Cardiac ventricle fibroblast (primary cell): ENCODE measurements around the gene GPX4. TPM values are rescaled to one million over a fixed set of nuclear protein-coding genes. Genes with fewer than 3 reads are reported as not detected.

ENCODE experiments used
- total RNA-seq: library from RNA; depleted of rRNA; stranded (reverse); fragments of >200 nt; gene quantifications from 2 replicates; pipeline ENCODE4 v1.2.3, GENCODE V29; 2015

Gene GPX4
- 470 and 535 TPM in 2 replicates for total RNA-seq

GRCh38 chr19:1103708-1104310 lies at the start of gene GPX4:
Gene GPX4 (plus strand): TSS chr19:1103994. CDS start chr19:1104044, 50 bp downstream.

DNA sequence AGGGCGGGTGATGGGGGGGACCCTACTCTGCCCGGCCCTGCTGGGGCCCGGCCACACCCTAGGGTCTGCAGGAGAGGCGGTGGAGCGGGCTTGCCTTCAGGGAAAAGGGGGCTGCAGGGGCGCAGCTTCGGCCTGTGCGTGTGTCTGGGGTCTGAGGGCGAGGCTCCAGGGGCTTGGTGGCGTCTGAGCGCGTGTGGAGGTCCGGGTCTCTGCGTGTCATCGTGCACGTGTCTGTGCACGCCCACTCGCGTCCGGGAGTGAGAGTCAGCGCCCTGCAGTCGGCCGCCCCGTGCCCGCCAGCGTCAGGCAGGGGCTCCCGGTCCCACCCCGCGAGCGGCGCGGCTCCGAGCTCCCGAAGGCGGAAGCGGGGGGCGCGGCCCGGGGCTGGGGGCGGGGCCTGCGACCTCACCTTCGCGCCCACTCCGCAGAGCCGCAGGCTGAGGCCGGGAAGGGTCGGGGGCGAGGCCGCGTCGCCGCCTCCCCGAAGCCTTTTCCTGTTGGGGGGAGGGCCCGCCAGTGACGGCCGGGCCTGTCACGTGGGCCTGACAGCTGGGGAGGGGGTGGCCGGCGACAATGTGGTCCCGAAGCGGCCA lies 37.0 kb upstream of the GPX4 start, which contains the start of gene ARHGAP45:
Gene ARHGAP45, plus strand, starts transcription at position 420 of the 593 bp plus-strand sequence. CDS start 239 bp downstream, outside the sequence.

GRCh38 chr19:1094978-1095701 lies 8.7 kb upstream of the GPX4 start, which contains the start of gene POLR2E:
Gene POLR2E (minus strand): TSS chr19:1095375. CDS start chr19:1095315, 60 bp downstream.

Other genes starting within 250 kb of the GPX4 start
- gene CFD, start 244.3 kb upstream of the GPX4 start, total RNA-seq, result 1,761 and 1,927 TPM in 2 replicates
- 30.8 and 34.1 TPM in 2 replicates for gene MED16, start 210.8 kb upstream of the GPX4 start, total RNA-seq
- gene RNU6-9, start 210.5 kb upstream of the GPX4 start, total RNA-seq, result not detected in 2 replicates
- gene R3HDM4, start 190.8 kb upstream of the GPX4 start, total RNA-seq, result 42.6 and 50.5 TPM in 2 replicates
- not detected in 2 replicates for gene KISS1R, start 186.7 kb upstream of the GPX4 start, total RNA-seq
- gene ARID3A, start 178.0 kb upstream of the GPX4 start, total RNA-seq, result 2.6 and 4.9 TPM in 2 replicates
- 25.3 and 36.2 TPM in 2 replicates for gene WDR18, start 119.6 kb upstream of the GPX4 start, total RNA-seq
- gene GRIN3B, start 103.6 kb upstream of the GPX4 start, total RNA-seq, result 0.88 and 1.2 TPM in 2 replicates
- 99.7 and 104 TPM in 2 replicates for gene TMEM259, start 82.9 kb upstream of the GPX4 start, total RNA-seq
- not detected in 2 replicates for gene RNU6-2, start 82.5 kb upstream of the GPX4 start, total RNA-seq
- gene CNN2, start 77.4 kb upstream of the GPX4 start, total RNA-seq, result 149 and 154 TPM in 2 replicates
- gene ABCA7, start 63.9 kb upstream of the GPX4 start, total RNA-seq, result 2.7 and 3.6 TPM in 2 replicates
- gene ARHGAP45, start 36.8 kb upstream of the GPX4 start, total RNA-seq, result 0.37 and 0.39 TPM in 2 replicates
- gene POLR2E, start 8.6 kb upstream of the GPX4 start, total RNA-seq, result 191 and 315 TPM in 2 replicates
- gene SBNO2, start 70.3 kb downstream of the GPX4 start, total RNA-seq, result 37.6 and 40.9 TPM in 2 replicates
- gene STK11, start 101.8 kb downstream of the GPX4 start, total RNA-seq, result 47.5 and 52.5 TPM in 2 replicates
- gene CBARP, start 134.0 kb downstream of the GPX4 start, total RNA-seq, result 1.4 and 2.3 TPM in 2 replicates
- gene ATP5F1D, start 137.8 kb downstream of the GPX4 start, total RNA-seq, result 89.8 and 122 TPM in 2 replicates
- 46.7 and 59.6 TPM in 2 replicates for gene MIDN, start 144.6 kb downstream of the GPX4 start, total RNA-seq
- gene CIRBP, start 165.3 kb downstream of the GPX4 start, total RNA-seq, result 265 and 335 TPM in 2 replicates
- 52.9 and 54.6 TPM in 2 replicates for gene FAM174C, start 171.5 kb downstream of the GPX4 start, total RNA-seq
- gene EFNA2, start 181.9 kb downstream of the GPX4 start, total RNA-seq, result not detected in 2 replicates